NB4 (cell line): ENCODE measurements around the gene PATJ.

Source experiments
- DNase-seq: peaks from one replicate; pipeline ENCODE4 v3.0.0; 2010; ENCODE audit warnings: low read depth
- H3K4me3 ChIP-seq: one replicate; pipeline ENCODE4 v1.5.1; 2011; ENCODE audit warnings: mild to moderate bottlenecking, low read depth, low read length, moderate library complexity
- CTCF ChIP-seq: IDR thresholded peaks from one replicate; pipeline ENCODE4 v1.5.1; 2012; ENCODE audit warnings: low read depth, low read length
- MAX ChIP-seq: IDR thresholded peaks from 2 replicates; pipeline ENCODE4 v1.6.1; 2011; ENCODE audit warnings: low read depth, low read length
- MYC ChIP-seq: IDR thresholded peaks from 2 replicates; pipeline ENCODE4 v1.6.1; 2011; ENCODE audit warnings: low read depth, low read length
- POLR2A ChIP-seq: IDR thresholded peaks from 2 replicates; pipeline ENCODE4 v1.6.1; 2011; ENCODE audit warnings: mild to moderate bottlenecking; ENCODE audit not compliant: insufficient read length; ENCODE audit errors: extremely low read depth

The PATJ gene

GRCh38 chr1:62103846-62104245 lies 361.6 kb downstream of the PATJ start:
- DNase-seq: no peak
- no peak overlapping the region for H3K4me3 ChIP-seq
- no peak for TF ChIP-seq MYC
- TF ChIP-seq MAX: no peak
- no peak for TF ChIP-seq CTCF
- TF ChIP-seq POLR2A: no peak

- no peak overlapping the region for H3K4me3 ChIP-seq
- DNase-seq: no peak
- TF ChIP-seq CTCF (no peak), MAX (no peak), POLR2A (no peak), MYC (no peak)
Measured at GRCh38 chr1:62107923-62108322, 365.6 kb downstream of the PATJ start.

GRCh38 chr1:62109124-62109523 lies 366.8 kb downstream of the PATJ start:
- H3K4me3 ChIP-seq: no peak overlapping the region
- DNase-seq: no peak
- TF ChIP-seq POLR2A (no peak), MYC (no peak)

- DNase-seq: no peak
- no peak for TF ChIP-seq MYC
- no peak for TF ChIP-seq MAX
- H3K4me3 ChIP-seq: no peak overlapping the region
Measured at GRCh38 chr1:62110198-62110817, 368.0 kb downstream of the PATJ start.

GRCh38 chr1:62111084-62111483 lies 368.8 kb downstream of the PATJ start:
- no peak for DNase-seq
- no peak for TF ChIP-seq POLR2A

GRCh38 chr1:62113507-62113906 lies 371.2 kb downstream of the PATJ start:
- no peak overlapping the region for H3K4me3 ChIP-seq
- no peak for DNase-seq
- TF ChIP-seq CTCF (no peak), POLR2A (no peak), MYC (no peak), MAX (no peak)

More at GRCh38 chr1:62111084-62111483, 368.8 kb downstream of the PATJ start:
- no peak overlapping the region for H3K4me3 ChIP-seq

- no peak overlapping the region for H3K4me3 ChIP-seq
- no peak for TF ChIP-seq MAX
- no peak for TF ChIP-seq MYC
- no peak for TF ChIP-seq POLR2A
- no peak for TF ChIP-seq CTCF
- no peak for DNase-seq
Measured at GRCh38 chr1:62117018-62117750, 374.9 kb downstream of the PATJ start.
